MCF 10A (cell line): ENCODE results near the gene CEBPZOS. TPM values are rescaled to one million over a fixed set of nuclear protein-coding genes. Genes with fewer than 3 reads are reported as not detected.

Experiments used
- BruUV-seq: library from RNA; stranded (reverse); fragments of 400-500 nt; replicated peaks from 2 replicates; lab custom pipeline; 2021; lab: Mats Ljungman, UMichigan
- CTCF ChIA-PET: fragments of 300-600 bp; sonication (Branson Sonifier 250); formaldehyde crosslinking; extraction: SDS; loops from one replicate; lab custom pipeline; 2021; ENCODE audit warnings: antibody characterized with exemption, inconsistent platforms; lab: Yijun Ruan, JAX
- POLR2A ChIA-PET: fragments of 300-600, 350-650 bp; sonication (Branson Sonifier 250); formaldehyde crosslinking; extraction: SDS; loops from one replicate; lab custom pipeline; 2020; ENCODE audit warnings: antibody characterized with exemption, inconsistent platforms; lab: Yijun Ruan, JAX
- DNase-seq: peaks from one replicate; pipeline ENCODE4 v3.0.0-alpha.2; 2018; ENCODE audit not compliant: unreplicated experiment
- H3K27ac Mint-ChIP-seq: one replicate; pipeline ENCODE4 v1.8.0; 2022; ENCODE audit warnings: mild to moderate bottlenecking, low read depth, mixed read lengths; ENCODE audit not compliant: unreplicated experiment
- H3K27me3 Mint-ChIP-seq: one replicate; pipeline ENCODE4 v1.8.0; 2022; ENCODE audit warnings: mixed read lengths; ENCODE audit not compliant: insufficient read depth, unreplicated experiment
- H3K36me3 Mint-ChIP-seq: one replicate; pipeline ENCODE4 v1.8.0; 2022; ENCODE audit warnings: mild to moderate bottlenecking, moderate library complexity, mixed read lengths; ENCODE audit not compliant: insufficient read depth, unreplicated experiment
- H3K4me1 Mint-ChIP-seq: one replicate; pipeline ENCODE4 v1.8.0; 2022; ENCODE audit warnings: mixed read lengths; ENCODE audit not compliant: insufficient read depth, unreplicated experiment
- H3K4me3 Mint-ChIP-seq: one replicate; pipeline ENCODE4 v1.8.0; 2022; ENCODE audit warnings: mild to moderate bottlenecking, moderate library complexity, mixed read lengths; ENCODE audit not compliant: unreplicated experiment
- H3K9me3 Mint-ChIP-seq: one replicate; pipeline ENCODE4 v1.8.0; 2022; ENCODE audit warnings: mixed read lengths; ENCODE audit not compliant: unreplicated experiment
- CTCF ChIP-seq: fragments of 200-600 bp; IDR thresholded peaks from one replicate; pipeline ENCODE4 v1.8.0; 2022; ENCODE audit warnings: antibody characterized with exemption, mild to moderate bottlenecking; ENCODE audit not compliant: unreplicated experiment
- intact Hi-C: fragments of 100-400 bp; cut with micrococcal nuclease; formaldehyde crosslinking; loops from 2 replicates; pipeline ENCODE4 v1.14.1; 2022
- total RNA-seq: library from RNA; stranded (reverse); gene quantifications from 2 replicates; pipeline ENCODE4 v1.2.3, GENCODE V29; 2022

CEBPZOS gene
- total RNA-seq, 1 experiment from 2014 or later = 38.5 TPM

DNA sequence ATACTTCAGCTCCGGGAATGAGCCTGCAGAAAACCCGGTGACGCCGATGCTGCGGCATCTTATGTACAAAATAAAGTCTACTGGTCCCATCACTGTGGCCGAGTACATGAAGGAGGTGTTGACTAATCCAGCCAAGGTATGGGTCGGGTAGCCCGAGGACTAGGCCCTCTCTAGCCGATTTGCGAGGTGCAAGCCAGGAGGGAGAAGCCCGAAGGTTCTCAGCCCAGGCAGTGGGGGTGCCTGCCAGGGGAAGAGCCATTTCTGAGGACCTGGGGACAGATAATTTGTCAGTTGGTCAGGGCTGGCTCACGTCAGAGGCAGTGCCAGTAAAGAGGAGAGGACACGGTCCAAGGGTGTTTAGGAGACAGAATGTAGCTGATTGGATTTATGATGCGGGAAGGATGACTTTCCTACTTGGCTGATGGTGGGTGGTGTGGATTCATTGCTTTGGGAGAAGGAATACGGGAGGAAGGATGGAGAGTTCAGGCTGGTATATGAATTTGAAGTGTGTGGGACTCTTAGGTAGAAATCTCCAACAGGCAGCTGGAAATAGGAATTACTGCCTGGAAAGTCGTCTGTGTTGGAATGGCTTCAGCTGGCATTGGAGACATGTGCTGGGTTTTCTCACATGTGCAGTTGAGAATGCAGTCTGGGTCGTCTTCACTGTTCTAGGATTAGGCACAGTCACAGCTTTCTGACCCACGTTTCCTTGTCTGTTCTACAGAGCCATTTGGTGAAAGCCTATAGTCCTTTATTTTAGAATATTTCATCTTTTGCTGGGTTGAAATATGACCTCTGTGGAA lies 36.0 kb downstream of the CEBPZOS start:
- no peaks in the 10 kb centered on the region for H3K9me3 Mint-ChIP-seq
- H3K27me3 Mint-ChIP-seq = no peaks in the 10 kb centered on the region
- peaks cover 6% of the 10 kb centered on the region for H3K4me1 Mint-ChIP-seq
- DNase-seq = peak; percentile 30
- no peak overlapping the region for H3K4me3 Mint-ChIP-seq
- no peak overlapping the region for H3K27ac Mint-ChIP-seq
- ChIA-PET POLR2A (interaction anchor here (0.5 to 5.6 kb wide), 31 partner anchors 9 to 1519 kb away, joined by 3 to 29 read pairs (median 5); partner anchors contain the start of genes CEBPZOS, EIF2AK2, GPATCH11 and HEATR5B), CTCF (interaction anchor here (0.7 to 1.3 kb wide), 3 partner anchors 10 to 183 kb away, joined by 3 to 4 read pairs (median 3); no protein-coding TSS in a partner anchor)
- peaks cover 48% of the 10 kb centered on the region for H3K36me3 Mint-ChIP-seq
- intact Hi-C loops = no loop called here
- no peak for TF ChIP-seq CTCF
- TSS peak; percentile 65 for BruUV-seq

GRCh38 chr2:37243435-37243834 lies 47.1 kb downstream of the CEBPZOS start:
- Mint-ChIP-seq H3K27me3 (no peaks in the 10 kb centered on the region), H3K4me3 (no peak overlapping the region), H3K27ac (no peak overlapping the region), H3K9me3 (no peaks in the 10 kb centered on the region), H3K4me1 (no peaks in the 10 kb centered on the region), H3K36me3 (peaks cover 72% of the 10 kb centered on the region)
- POLR2A ChIA-PET = interaction anchor here (0.6 to 2.5 kb wide), 3 partner anchors 9 to 81 kb away, joined by 3 to 8 read pairs (median 3); partner anchors contain the start of genes CEBPZ and NDUFAF7
- CTCF ChIA-PET = no interaction called here
- intact Hi-C loops = no loop called here
- BruUV-seq = no TSS peak
- no peak for DNase-seq
- no peak for TF ChIP-seq CTCF

GRCh38 chr2:37244017-37244416 lies 47.7 kb downstream of the CEBPZOS start:
- TF ChIP-seq CTCF = no peak
- H3K27me3 Mint-ChIP-seq = no peaks in the 10 kb centered on the region
- ChIA-PET CTCF (interaction anchor here (0.6 kb wide), 1 partner anchor 738 kb away, joined by 3 read pairs; no protein-coding TSS in a partner anchor), POLR2A (interaction anchor here (0.5 to 2.5 kb wide), 7 partner anchors 9 to 605 kb away, joined by 3 to 8 read pairs (median 3); partner anchors contain the start of genes CEBPZ and NDUFAF7)
- H3K36me3 Mint-ChIP-seq = peaks cover 72% of the 10 kb centered on the region
- no peaks in the 10 kb centered on the region for H3K9me3 Mint-ChIP-seq
- no TSS peak for BruUV-seq
- H3K4me1 Mint-ChIP-seq = no peaks in the 10 kb centered on the region
- DNase-seq = no peak
- no peak overlapping the region for H3K27ac Mint-ChIP-seq
- no peak overlapping the region for H3K4me3 Mint-ChIP-seq
- intact Hi-C loops = no loop called here

DNA sequence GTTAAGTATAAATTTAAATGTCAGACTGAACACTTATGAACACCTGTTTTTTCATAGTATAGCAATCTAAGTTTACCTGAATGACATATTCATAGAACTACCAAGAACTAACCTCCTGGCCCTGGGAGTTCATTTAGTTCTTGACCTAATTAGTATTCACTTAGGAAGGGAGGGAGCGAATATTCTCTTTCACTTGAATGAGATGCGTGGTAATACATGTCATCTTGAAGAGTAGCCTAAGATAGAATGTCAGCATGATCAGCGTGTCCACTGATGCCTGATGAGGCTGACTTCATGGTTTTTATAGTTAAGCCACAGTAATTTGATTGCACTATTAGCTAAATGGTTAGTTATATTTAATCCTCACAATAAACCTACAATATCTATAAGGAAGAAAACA lies 48.5 kb downstream of the CEBPZOS start:
- Mint-ChIP-seq H3K36me3 (peaks cover 74% of the 10 kb centered on the region), H3K4me1 (no peaks in the 10 kb centered on the region), H3K4me3 (no peak overlapping the region), H3K9me3 (no peaks in the 10 kb centered on the region), H3K27me3 (no peaks in the 10 kb centered on the region), H3K27ac (no peak overlapping the region)
- no peak for TF ChIP-seq CTCF
- DNase-seq = no peak
- ChIA-PET CTCF (no interaction called here), POLR2A (interaction anchor here (0.5 to 2.5 kb wide), 4 partner anchors 8 to 604 kb away, joined by 3 to 8 read pairs (median 4); partner anchors contain the start of genes CEBPZ and NDUFAF7)
- intact Hi-C loops = no loop called here
- BruUV-seq = no TSS peak
